PFSK-1 (cell line): Measurements from ENCODE around the gene KRTAP19-3.

Source experiments
- FOXP2 ChIP-seq: optimal IDR thresholded peaks from 2 replicates; pipeline ENCODE3; 2011; ENCODE audit warnings: borderline replicate concordance, control low read depth, inconsistent platforms; ENCODE audit not compliant: insufficient read depth; ENCODE audit errors: extremely low read length, extremely low read depth
- POLR2AphosphoS5 ChIP-seq: IDR thresholded peaks from 2 replicates; pipeline ENCODE4 v1.6.1; 2012; ENCODE audit warnings: low read depth, mild to moderate bottlenecking, control low read depth, low read length, moderate library complexity
- REST ChIP-seq, 2 experiments: IDR thresholded peaks; 2 replicates each; pipeline versions ENCODE4 v1.6.1 to v1.8.0; 2011 to 2012; ENCODE audit warnings: low read depth in 2 of 2, low read length in 2 of 2, control low read depth in 1 of 2, inconsistent platforms in 1 of 2, mild to moderate bottlenecking in 1 of 2, moderate library complexity in 1 of 2; ENCODE audit not compliant: insufficient read depth in 1 of 2
- SIN3A ChIP-seq: IDR thresholded peaks from 2 replicates; pipeline ENCODE4 v1.6.1; 2012; ENCODE audit warnings: mild to moderate bottlenecking, low read length, moderate library complexity, borderline replicate concordance; ENCODE audit not compliant: insufficient read depth
- TAF1 ChIP-seq: IDR thresholded peaks from 2 replicates; pipeline ENCODE4 v1.6.1; 2012; ENCODE audit warnings: low read length, control low read depth, borderline replicate concordance; ENCODE audit not compliant: insufficient read depth

The KRTAP19-3 gene

GRCh38 chr21:30447056-30447455 lies 44.8 kb downstream of the KRTAP19-3 start:
- no peak for TF ChIP-seq FOXP2
- TF ChIP-seq POLR2AphosphoS5, result no peak
- TF ChIP-seq REST (IDR thresholded peaks at IDR 0.05; ENCODE audit: insufficient read depth in 1 of 2, low read depth in 2 of 2, low read length in 2 of 2), result no peak
- no peak for TF ChIP-seq TAF1

GRCh38 chr21:30444204-30444603 lies 47.6 kb downstream of the KRTAP19-3 start:
- TF ChIP-seq SIN3A (no peak), REST (IDR thresholded peaks at IDR 0.05; ENCODE audit: insufficient read depth in 1 of 2, low read depth in 2 of 2, low read length in 2 of 2) (no peak), FOXP2 (no peak), TAF1 (no peak), POLR2AphosphoS5 (no peak)

- TF ChIP-seq POLR2AphosphoS5 (no peak), FOXP2 (no peak), REST (IDR thresholded peaks at IDR 0.05; ENCODE audit: insufficient read depth in 1 of 2, low read depth in 2 of 2, low read length in 2 of 2) (no peak), SIN3A (no peak), TAF1 (no peak)
Observed at GRCh38 chr21:30443226-30443625, 48.6 kb downstream of the KRTAP19-3 start.
